Spleen (tissue), 7 donors: Measurements from ENCODE around the gene TTC36.

Source experiments
- POLR2A ChIP-seq, 3 donors: fragments of 450-650 bp; IDR thresholded peaks; one replicate each; pipeline ENCODE4 v1.5.1; 2017; ENCODE audit warnings: antibody characterized with exemption in 3 of 3, mild to moderate bottlenecking in 1 of 3
- POLR2AphosphoS5 ChIP-seq, 3 donors: sonication (generic); formaldehyde crosslinking; IDR thresholded peaks; one replicate each; pipeline ENCODE4 v1.5.1; 2017; ENCODE audit warnings: antibody characterized with exemption in 3 of 3
- TF ChIP-seq, protein P1 (sequence below), 11 experiments: fragments of 200-600 bp in 7 of 11; fragments of 450-650 bp in 4 of 11; sonication (generic) in 4 of 11; IDR thresholded peaks in 8 of 11; conservative IDR thresholded peaks in 3 of 11; 1 replicate in 7 of 11; 2 replicates in 4 of 11; pipeline versions ENCODE4 v1.4.0 to v1.8.0; 2016 to 2021; ENCODE audit warnings: antibody characterized with exemption in 11 of 11, inconsistent platforms in 4 of 11, mild to moderate bottlenecking in 1 of 11
- donor health status: DM: no; HTN: no; CAD: no; lungs with moderate emphysema.
- donor health status: DM: no; HTN: no; CAD: no.
- donor health status: DM: no; HTN: no; CAD: no.

GRCh38 chr11:118488480-118489109, 38.7 kb upstream of the TTC36 start:
- TF ChIP-seq, protein P1, sequence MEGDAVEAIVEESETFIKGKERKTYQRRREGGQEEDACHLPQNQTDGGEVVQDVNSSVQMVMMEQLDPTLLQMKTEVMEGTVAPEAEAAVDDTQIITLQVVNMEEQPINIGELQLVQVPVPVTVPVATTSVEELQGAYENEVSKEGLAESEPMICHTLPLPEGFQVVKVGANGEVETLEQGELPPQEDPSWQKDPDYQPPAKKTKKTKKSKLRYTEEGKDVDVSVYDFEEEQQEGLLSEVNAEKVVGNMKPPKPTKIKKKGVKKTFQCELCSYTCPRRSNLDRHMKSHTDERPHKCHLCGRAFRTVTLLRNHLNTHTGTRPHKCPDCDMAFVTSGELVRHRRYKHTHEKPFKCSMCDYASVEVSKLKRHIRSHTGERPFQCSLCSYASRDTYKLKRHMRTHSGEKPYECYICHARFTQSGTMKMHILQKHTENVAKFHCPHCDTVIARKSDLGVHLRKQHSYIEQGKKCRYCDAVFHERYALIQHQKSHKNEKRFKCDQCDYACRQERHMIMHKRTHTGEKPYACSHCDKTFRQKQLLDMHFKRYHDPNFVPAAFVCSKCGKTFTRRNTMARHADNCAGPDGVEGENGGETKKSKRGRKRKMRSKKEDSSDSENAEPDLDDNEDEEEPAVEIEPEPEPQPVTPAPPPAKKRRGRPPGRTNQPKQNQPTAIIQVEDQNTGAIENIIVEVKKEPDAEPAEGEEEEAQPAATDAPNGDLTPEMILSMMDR (IDR thresholded peaks at IDR 0.05 in 8 of 11, conservative IDR thresholded peaks at IDR 0.05 in 3 of 11): peak; percentile 50 to 83 (median 78)
- no peak for TF ChIP-seq POLR2AphosphoS5 (IDR thresholded peaks at IDR 0.05)
- TF ChIP-seq POLR2A (IDR thresholded peaks at IDR 0.05): no peak
